Spleen (tissue), 11 donors: Measurements from ENCODE around the gene DDX31. TPM values are rescaled to one million over a fixed set of nuclear protein-coding genes. Genes with fewer than 3 reads are reported as not detected.

Experiments
- DNase-seq: peaks from one replicate; pipeline ENCODE4 v3.0.0-alpha.2; 2020
- H3K27ac ChIP-seq, 8 donors: fragments of 200-600 bp; sonication (generic) in 7 of 8; 1 replicate in 4 of 8; 2 replicates in 4 of 8; pipeline versions ENCODE4 v1.5.0 to v1.8.0; 2016 to 2021; ENCODE audit warnings: inconsistent platforms in 4 of 8, mild to moderate bottlenecking in 4 of 8, moderate library complexity in 1 of 8
- H3K27me3 ChIP-seq, 7 donors: fragments of 200-600 bp; sonication (generic) in 6 of 7; replicated peaks in 1 of 7; 1 replicate in 4 of 7; 2 replicates in 3 of 7; pipeline versions ENCODE4 v1.5.0 to v1.8.0; 2016 to 2021; ENCODE audit warnings: inconsistent platforms in 3 of 7, mild to moderate bottlenecking in 1 of 7
- H3K36me3 ChIP-seq, 6 donors: fragments of 200-600 bp; sonication (generic) in 5 of 6; 1 replicate in 4 of 6; 2 replicates in 2 of 6; pipeline versions ENCODE4 v1.5.0 to v1.8.0; 2016 to 2021; ENCODE audit warnings: inconsistent platforms in 2 of 6
- H3K4me1 ChIP-seq, 6 donors: fragments of 200-600 bp; sonication (generic) in 5 of 6; 1 replicate in 3 of 6; 2 replicates in 3 of 6; pipeline versions ENCODE4 v1.5.0 to v1.8.0; 2016 to 2021; ENCODE audit warnings: inconsistent platforms in 3 of 6
- H3K4me3 ChIP-seq, 8 donors: fragments of 200-600 bp; sonication (generic) in 7 of 8; 1 replicate in 4 of 8; 2 replicates in 4 of 8; pipeline versions ENCODE4 v1.5.0 to v1.8.0; 2016 to 2021; ENCODE audit warnings: inconsistent platforms in 4 of 8, mild to moderate bottlenecking in 4 of 8, moderate library complexity in 2 of 8
- H3K9me3 ChIP-seq, 8 donors: fragments of 200-600 bp; sonication (generic) in 7 of 8; 1 replicate in 4 of 8; 2 replicates in 4 of 8; pipeline versions ENCODE4 v1.5.0 to v1.8.0; 2016 to 2021; ENCODE audit warnings: inconsistent platforms in 4 of 8
- POLR2A ChIP-seq, 3 donors: fragments of 450-650 bp; IDR thresholded peaks; one replicate each; pipeline ENCODE4 v1.5.1; 2017; ENCODE audit warnings: antibody characterized with exemption in 3 of 3, mild to moderate bottlenecking in 1 of 3
- POLR2AphosphoS5 ChIP-seq, 3 donors: sonication (generic); formaldehyde crosslinking; IDR thresholded peaks; one replicate each; pipeline ENCODE4 v1.5.1; 2017; ENCODE audit warnings: antibody characterized with exemption in 3 of 3
- WGBS, 5 donors: extraction: QIAGEN DNeasy Blood & Tissue Kit in 3 of 5; methylation state at CpG; one replicate each; pipeline versions ENCODE4 v1.1.5 to v1.1.7; 2013 to 2018; 5-methylcytosine and 5-hydroxymethylcytosine counted together
- intact Hi-C: fragments of 100-400 bp; cut with DNase I; formaldehyde crosslinking; loops from one replicate; pipeline ENCODE4 v1.15.0; 2023; ENCODE audit warnings: low total_unique reads
- polyA plus RNA-seq, 3 donors: library from polyadenylated mRNA; stranded (reverse); fragments of 200-250 nt; gene quantifications; one replicate each; pipeline ENCODE4 v1.2.1, GENCODE V29; 2013
- total RNA-seq, 7 donors: library from RNA; depleted of rRNA in 3 of 7; stranded (reverse); fragments of >200 nt in 3 of 7; fragmentation: NEBNext Ultra II Directional in 4 of 7; extraction: Animal tissue kit (Norgen Biotek cat#: 25700) in 4 of 7; gene quantifications; one replicate each; pipeline versions ENCODE4 v1.1.0 to v1.2.1, GENCODE V29; 2016 to 2021
- TF ChIP-seq, protein P1 (sequence below), 11 experiments: fragments of 200-600 bp in 7 of 11; fragments of 450-650 bp in 4 of 11; sonication (generic) in 4 of 11; IDR thresholded peaks in 8 of 11; conservative IDR thresholded peaks in 3 of 11; 1 replicate in 7 of 11; 2 replicates in 4 of 11; pipeline versions ENCODE4 v1.4.0 to v1.8.0; 2016 to 2021; ENCODE audit warnings: antibody characterized with exemption in 11 of 11, inconsistent platforms in 4 of 11, mild to moderate bottlenecking in 1 of 11
- donor health status: healthy with polysubstance abuse.
- donor health status: DM: no; HTN: no; CAD: no; lungs with moderate emphysema.
- donor health status: DM: no; HTN: no; CAD: no.
- donor health status: Bipolar disorder and iron deficiency.
- donor health status: healthy.
- donor health status: DM: no; HTN: no; CAD: no.
- donor health status: DM: yes; HTN: yes; CAD: no.

Gene DDX31
- total and polyA plus RNA-seq, 10 donors: 8.6 to 19.3 (median 14.7) TPM

GRCh38 chr9:132616725-132617124 is 53.1 kb downstream of the DDX31 start:
- no peaks in the 10 kb centered on the region for H3K9me3 ChIP-seq
- no peak overlapping the region for H3K4me3 ChIP-seq
- no peaks in the 10 kb centered on the region for H3K27me3 ChIP-seq
- 90 to 95% (median 94%) methylated on average over 5 of the region's 5 CpGs for WGBS, 5 donors
- TF ChIP-seq, protein P1, sequence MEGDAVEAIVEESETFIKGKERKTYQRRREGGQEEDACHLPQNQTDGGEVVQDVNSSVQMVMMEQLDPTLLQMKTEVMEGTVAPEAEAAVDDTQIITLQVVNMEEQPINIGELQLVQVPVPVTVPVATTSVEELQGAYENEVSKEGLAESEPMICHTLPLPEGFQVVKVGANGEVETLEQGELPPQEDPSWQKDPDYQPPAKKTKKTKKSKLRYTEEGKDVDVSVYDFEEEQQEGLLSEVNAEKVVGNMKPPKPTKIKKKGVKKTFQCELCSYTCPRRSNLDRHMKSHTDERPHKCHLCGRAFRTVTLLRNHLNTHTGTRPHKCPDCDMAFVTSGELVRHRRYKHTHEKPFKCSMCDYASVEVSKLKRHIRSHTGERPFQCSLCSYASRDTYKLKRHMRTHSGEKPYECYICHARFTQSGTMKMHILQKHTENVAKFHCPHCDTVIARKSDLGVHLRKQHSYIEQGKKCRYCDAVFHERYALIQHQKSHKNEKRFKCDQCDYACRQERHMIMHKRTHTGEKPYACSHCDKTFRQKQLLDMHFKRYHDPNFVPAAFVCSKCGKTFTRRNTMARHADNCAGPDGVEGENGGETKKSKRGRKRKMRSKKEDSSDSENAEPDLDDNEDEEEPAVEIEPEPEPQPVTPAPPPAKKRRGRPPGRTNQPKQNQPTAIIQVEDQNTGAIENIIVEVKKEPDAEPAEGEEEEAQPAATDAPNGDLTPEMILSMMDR (IDR thresholded peaks at IDR 0.05 in 8 of 11, conservative IDR thresholded peaks at IDR 0.05 in 3 of 11): no peak
- no peak for TF ChIP-seq POLR2A (IDR thresholded peaks at IDR 0.05)
- TF ChIP-seq POLR2AphosphoS5 (IDR thresholded peaks at IDR 0.05): no peak
- DNase-seq: no peak
- no peaks in the 10 kb centered on the region for H3K4me1 ChIP-seq
- no peak overlapping the region for H3K27ac ChIP-seq
- intact Hi-C loops: no loop called here
- peaks cover 0 to 100% (median 59%) of the 10 kb centered on the region in 6 donors for H3K36me3 ChIP-seq

DNA sequence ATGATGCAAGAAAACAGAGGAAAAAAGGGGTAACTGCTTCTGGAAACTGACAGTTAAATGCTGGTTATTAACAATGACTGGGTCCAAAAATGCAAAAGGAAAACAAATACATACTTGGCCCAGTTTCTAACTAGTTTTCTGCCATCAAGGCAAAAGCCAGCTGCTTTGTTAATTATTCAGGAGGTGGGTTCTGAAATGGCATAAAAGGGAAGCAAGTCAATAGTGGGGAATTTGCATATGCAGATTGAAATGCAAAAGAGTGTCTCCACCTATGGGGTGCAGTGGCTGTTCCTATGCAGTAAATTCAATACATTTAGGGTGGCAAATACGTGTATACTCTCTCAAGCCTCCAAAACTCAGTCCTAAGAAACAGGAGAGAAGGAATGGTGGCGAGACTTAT is 54.0 kb downstream of the DDX31 start:
- Histone ChIP-seq H3K36me3 (peaks cover 3 to 100% (median 66%) of the 10 kb centered on the region in 6 donors), H3K4me1 (no peaks in the 10 kb centered on the region), H3K27ac (no peak overlapping the region), H3K27me3 (no peaks in the 10 kb centered on the region), H3K4me3 (no peak overlapping the region), H3K9me3 (no peaks in the 10 kb centered on the region)
- no peak for TF ChIP-seq POLR2A (IDR thresholded peaks at IDR 0.05)
- TF ChIP-seq, protein P1 (IDR thresholded peaks at IDR 0.05 in 8 of 11, conservative IDR thresholded peaks at IDR 0.05 in 3 of 11): no peak
- TF ChIP-seq POLR2AphosphoS5 (IDR thresholded peaks at IDR 0.05): no peak
- 78 to 94% (median 87%) methylated on average over 2 of the region's 2 CpGs for WGBS, 5 donors
- intact Hi-C loops: no loop called here
- DNase-seq: no peak

DNA sequence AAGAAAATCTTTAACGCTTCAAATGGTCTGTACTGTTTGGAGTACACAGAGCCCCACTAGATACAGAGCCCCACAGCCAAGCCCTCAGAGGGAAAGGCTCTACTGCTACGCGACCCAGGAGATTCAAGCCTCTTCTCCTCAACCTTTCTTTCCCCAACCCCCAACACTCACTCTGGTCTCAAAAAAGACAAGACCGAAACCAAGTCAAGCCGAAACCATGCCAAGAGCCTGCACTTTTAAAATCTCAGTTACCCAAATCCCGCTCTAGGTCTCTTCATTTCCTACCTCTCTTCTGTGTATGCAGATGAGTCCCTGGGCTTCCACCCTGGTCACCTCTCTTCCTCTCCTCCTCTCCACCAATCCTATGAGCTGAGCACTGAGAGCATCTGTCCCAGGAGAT is 55.5 kb downstream of the DDX31 start:
- Histone ChIP-seq H3K4me1 (no peaks in the 10 kb centered on the region), H3K36me3 (peaks cover 3 to 100% (median 79%) of the 10 kb centered on the region in 6 donors), H3K27me3 (no peaks in the 10 kb centered on the region), H3K9me3 (no peaks in the 10 kb centered on the region), H3K4me3 (no peak overlapping the region), H3K27ac (no peak overlapping the region)
- DNase-seq: no peak
- TF ChIP-seq POLR2AphosphoS5 (IDR thresholded peaks at IDR 0.05): no peak
- TF ChIP-seq, protein P1 (IDR thresholded peaks at IDR 0.05 in 8 of 11, conservative IDR thresholded peaks at IDR 0.05 in 3 of 11): no peak
- TF ChIP-seq POLR2A (IDR thresholded peaks at IDR 0.05): no peak
- 79 to 90% (median 82%) methylated on average over 6 of the region's 6 CpGs for WGBS, 5 donors
- intact Hi-C loops: no loop called here

DNA sequence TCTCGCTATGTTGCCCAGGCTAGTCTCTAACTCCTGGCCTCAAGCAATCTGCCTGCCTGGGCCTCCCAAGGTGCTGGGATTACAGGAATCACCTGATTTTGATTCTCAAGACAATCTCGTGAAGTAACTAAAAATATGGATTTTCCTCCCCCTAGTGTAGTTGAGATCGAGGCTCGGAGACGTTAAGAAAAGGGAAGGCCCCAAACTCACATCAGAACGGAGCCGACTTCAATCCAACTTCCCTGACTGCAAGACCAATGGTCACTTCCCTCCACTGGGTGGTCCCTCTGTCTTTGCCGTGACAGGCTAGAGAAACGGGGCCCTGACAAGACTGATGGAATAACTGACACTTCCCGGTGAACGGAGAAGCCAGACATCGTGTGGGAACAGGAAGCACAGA is 59.1 kb downstream of the DDX31 start:
- H3K27ac ChIP-seq: no peak overlapping the region
- intact Hi-C loops: no loop called here
- WGBS, 5 donors: 87 to 94% (median 91%) methylated on average over 12 of the region's 12 CpGs

More for the DNA sequence above, 59.1 kb downstream of the DDX31 start:
- no peak for DNase-seq
- peaks cover 3 to 100% (median 81%) of the 10 kb centered on the region in 6 donors for H3K36me3 ChIP-seq
- H3K4me1 ChIP-seq: no peaks in the 10 kb centered on the region
- no peak overlapping the region for H3K4me3 ChIP-seq
- TF ChIP-seq POLR2A (IDR thresholded peaks at IDR 0.05) (no peak), POLR2AphosphoS5 (IDR thresholded peaks at IDR 0.05) (no peak)
- TF ChIP-seq, protein P1 (IDR thresholded peaks at IDR 0.05 in 8 of 11, conservative IDR thresholded peaks at IDR 0.05 in 3 of 11): no peak
- no peaks in the 10 kb centered on the region for H3K9me3 ChIP-seq
- H3K27me3 ChIP-seq: no peaks in the 10 kb centered on the region
